CD4-positive, alpha-beta T cell treated with Interleukin-12 subunit alpha and Interleukin-12 subunit beta, for 1 hour (primary cell): Measurements from ENCODE around the gene FMOD.
"Not testable (repeated sequence)": the region's sequence is repeated elsewhere in the genome, so short reads cannot be mapped to it uniquely, and the experiment has no call there.

Experiments
- DNase-seq: peaks from one replicate; pipeline ENCODE4 v3.0.0-alpha.2; 2020

The FMOD gene

GRCh38 chr1:203325026-203325417, 25.9 kb downstream of the FMOD start:
- DNase-seq = peak; percentile 73

- DNase-seq = peak; percentile 71
These were observed 26.6 kb downstream of the FMOD start for GRCh38 chr1:203324105-203325025.

GRCh38 chr1:203323587-203323986, 27.3 kb downstream of the FMOD start:
- DNase-seq = no peak

GRCh38 chr1:203322500-203323179, 28.3 kb downstream of the FMOD start:
- no peak for DNase-seq

- no peak for DNase-seq
These were observed 29.5 kb downstream of the FMOD start for GRCh38 chr1:203321273-203322052.

GRCh38 chr1:203320591-203321272, 30.2 kb downstream of the FMOD start:
- peak; percentile 83 for DNase-seq

GRCh38 chr1:203318229-203318517, 32.7 kb downstream of the FMOD start:
- DNase-seq = no peak

GRCh38 chr1:203317429-203318228, 33.3 kb downstream of the FMOD start:
- no peak for DNase-seq

- DNase-seq = no peak
These were observed 34.3 kb downstream of the FMOD start for GRCh38 chr1:203316626-203317093.

- not testable (repeated sequence) for DNase-seq
These were observed 36.7 kb downstream of the FMOD start for GRCh38 chr1:203314025-203314759.

GRCh38 chr1:203311368-203312301, 39.3 kb downstream of the FMOD start:
- peak; percentile 48 for DNase-seq

- peak; percentile 64 for DNase-seq
These were observed 42.0 kb downstream of the FMOD start for GRCh38 chr1:203308923-203309331.

GRCh38 chr1:203308328-203308922, 42.5 kb downstream of the FMOD start:
- peak; percentile 42 for DNase-seq

- peak; percentile 36 for DNase-seq
These were observed 43.2 kb downstream of the FMOD start for GRCh38 chr1:203307641-203308126.

GRCh38 chr1:203306965-203307541, 43.9 kb downstream of the FMOD start:
- peak; percentile 63 for DNase-seq

- peak; percentile 64 for DNase-seq
These were observed 44.6 kb downstream of the FMOD start for GRCh38 chr1:203306089-203306964.

GRCh38 chr1:203305809-203306088, 45.2 kb downstream of the FMOD start:
- DNase-seq = no peak
